Thyroid gland (tissue), 4 donors: ENCODE results near the gene IPMK. TPM values are rescaled to one million over a fixed set of nuclear protein-coding genes. Genes with fewer than 3 reads are reported as not detected.

Experiments
- DNase-seq, 2 donors: peaks; one replicate each; pipeline ENCODE4 v3.0.0-alpha.2; 2019
- H3K27ac ChIP-seq, 3 donors: fragments of 200-600 bp; sonication (generic); 1 replicate in 2 of 3; 2 replicates in 1 of 3; pipeline ENCODE4 v1.5.1; 2016 to 2019; ENCODE audit warnings: mild to moderate bottlenecking in 1 of 3, moderate library complexity in 1 of 3
- H3K27me3 ChIP-seq: fragments of 200-600 bp; sonication (generic); one replicate; pipeline ENCODE4 v1.5.1; 2019
- H3K36me3 ChIP-seq, 2 donors: fragments of 200-600 bp; sonication (generic); one replicate each; pipeline ENCODE4 v1.5.1; 2016 to 2019
- H3K4me1 ChIP-seq, 2 donors: fragments of 200-600 bp; sonication (generic); one replicate each; pipeline ENCODE4 v1.5.1; 2017 to 2019
- H3K4me3 ChIP-seq, 3 donors: fragments of 200-600 bp; sonication (generic); replicated peaks in 1 of 3; 1 replicate in 2 of 3; 2 replicates in 1 of 3; pipeline ENCODE4 v1.5.1; 2016; ENCODE audit warnings: mild to moderate bottlenecking in 1 of 3
- H3K9me3 ChIP-seq: fragments of 200-600 bp; sonication (generic); one replicate; pipeline ENCODE4 v1.5.1; 2017
- CTCF ChIP-seq, 6 experiments: fragments of 200-600 bp in 3 of 6; fragments of 450-650 bp in 3 of 6; sonication (generic) in 3 of 6; IDR thresholded peaks; one replicate each; pipeline ENCODE4 v1.5.1; 2016 to 2019; ENCODE audit warnings: antibody characterized with exemption in 6 of 6, mild to moderate bottlenecking in 2 of 6, inconsistent platforms in 1 of 6, moderate library complexity in 1 of 6
- POLR2A ChIP-seq, 2 donors: fragments of 450-650 bp; IDR thresholded peaks; one replicate each; pipeline ENCODE4 v1.6.1; 2017; ENCODE audit warnings: antibody characterized with exemption in 2 of 2, mild to moderate bottlenecking in 2 of 2, moderate library complexity in 1 of 2
- WGBS, 2 donors: methylation state at CpG; one replicate each; pipeline ENCODE4 v1.1.5; 2017; 5-methylcytosine and 5-hydroxymethylcytosine counted together
- intact Hi-C: fragments of 100-400 bp; cut with DNase I; formaldehyde crosslinking; loops from one replicate; pipeline ENCODE4 v1.15.1; 2023
- total RNA-seq, 4 donors: library from RNA; depleted of rRNA; stranded (reverse); fragments of >200 nt; gene quantifications; one replicate each; pipeline ENCODE4 v1.2.3, GENCODE V29; 2016

IPMK gene
- total RNA-seq, 4 donors from 2014 or later: 6.3 to 11.7 (median 8.5) TPM

GRCh38 chr10:58278962-58279307, 11.2 kb upstream of the IPMK start:
- TF ChIP-seq CTCF (IDR thresholded peaks at IDR 0.05): no peak
- no peak for TF ChIP-seq POLR2A (IDR thresholded peaks at IDR 0.05)
- DNase-seq: no peak
- H3K4me3 ChIP-seq: no peak overlapping the region
- WGBS, 2 donors: 91 to 95% methylated on average over 1 of the region's 1 CpG
- peaks cover 0 to 4% of the 10 kb centered on the region in 2 donors for H3K36me3 ChIP-seq
- no peaks in the 10 kb centered on the region for H3K27me3 ChIP-seq
- H3K4me1 ChIP-seq: peaks cover 0 to 10% of the 10 kb centered on the region in 2 donors
- intact Hi-C loops: no loop called here
- H3K27ac ChIP-seq: no peak overlapping the region
- H3K9me3 ChIP-seq: no peaks in the 10 kb centered on the region

DNA sequence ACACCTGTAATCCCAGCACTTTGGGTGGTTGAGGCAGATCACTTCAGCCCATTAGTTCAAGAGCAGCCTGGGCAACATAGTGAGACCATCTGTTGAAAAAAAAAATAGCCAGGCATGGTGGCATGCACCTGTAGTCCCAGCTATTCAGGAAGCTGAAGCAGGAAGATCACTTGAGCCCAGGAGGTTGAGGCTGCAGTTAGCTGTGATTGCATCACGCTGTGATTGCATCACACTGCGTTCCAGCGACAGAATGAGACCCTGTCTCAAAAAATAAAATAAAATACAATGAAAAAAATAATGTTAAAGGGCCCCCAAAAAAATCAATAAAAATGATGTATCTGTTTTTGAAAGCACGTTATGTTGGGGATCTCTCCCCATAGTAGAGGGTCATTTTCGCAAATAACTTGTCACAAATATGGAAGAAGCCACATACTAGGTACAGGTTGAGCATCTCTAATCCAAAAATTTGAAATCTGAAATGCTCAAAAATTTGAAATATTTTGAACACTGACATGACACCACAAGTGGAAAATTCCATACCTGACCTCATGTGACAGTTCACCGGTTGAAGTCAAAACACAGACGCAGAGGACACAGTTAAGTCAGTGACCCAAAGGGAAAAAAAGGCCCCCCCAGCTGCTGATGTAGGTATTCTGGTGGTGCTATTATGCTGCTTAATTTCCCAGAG, 10.7 kb upstream of the IPMK start:
- H3K4me3 ChIP-seq: no peak overlapping the region
- H3K4me1 ChIP-seq: peaks cover 0 to 10% of the 10 kb centered on the region in 2 donors
- intact Hi-C loops: no loop called here
- DNase-seq: no peak
- H3K9me3 ChIP-seq: no peaks in the 10 kb centered on the region
- H3K27me3 ChIP-seq: no peaks in the 10 kb centered on the region
- no peak overlapping the region for H3K27ac ChIP-seq
- H3K36me3 ChIP-seq: peaks cover 0 to 4% of the 10 kb centered on the region in 2 donors
- TF ChIP-seq CTCF (IDR thresholded peaks at IDR 0.05) (no peak), POLR2A (IDR thresholded peaks at IDR 0.05) (no peak)
- WGBS, 2 donors: 86 to 92% methylated on average over 7 of the region's 7 CpGs

GRCh38 chr10:58275908-58276307, 8.2 kb upstream of the IPMK start:
- Histone ChIP-seq H3K4me3 (no peak overlapping the region), H3K36me3 (peaks cover 0 to 4% of the 10 kb centered on the region in 2 donors), H3K27me3 (no peaks in the 10 kb centered on the region), H3K27ac (no peak overlapping the region), H3K4me1 (peaks cover 0 to 8% of the 10 kb centered on the region in 2 donors), H3K9me3 (no peaks in the 10 kb centered on the region)
- no peak for DNase-seq
- TF ChIP-seq CTCF (IDR thresholded peaks at IDR 0.05) (no peak), POLR2A (IDR thresholded peaks at IDR 0.05) (no peak)
- intact Hi-C loops: no loop called here

DNA sequence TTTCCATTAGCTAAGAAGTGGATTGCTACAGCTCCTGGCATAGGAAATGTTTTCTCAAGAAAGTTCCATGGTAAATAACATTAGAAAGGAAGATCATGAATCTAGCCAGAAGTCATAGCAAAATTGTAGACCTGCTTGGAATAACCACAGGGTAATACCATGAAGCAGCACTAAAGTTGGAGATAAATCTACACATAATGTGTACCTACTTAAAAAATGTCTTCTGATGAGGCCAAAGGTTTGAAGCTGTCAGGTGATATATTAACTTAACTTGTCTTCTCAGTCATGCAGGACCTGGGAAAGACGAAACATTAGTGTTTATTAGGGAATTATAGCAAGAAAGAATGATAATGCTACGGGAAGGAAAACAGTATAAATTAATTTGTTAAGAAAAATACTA, 7.6 kb upstream of the IPMK start:
- intact Hi-C loops: no loop called here
- WGBS, 2 donors: 92 to 95% methylated on average over 2 of the region's 2 CpGs
- TF ChIP-seq POLR2A (IDR thresholded peaks at IDR 0.05) (no peak), CTCF (IDR thresholded peaks at IDR 0.05) (no peak)
- Histone ChIP-seq H3K4me3 (no peak overlapping the region), H3K27ac (no peak overlapping the region), H3K4me1 (peaks cover 0 to 7% of the 10 kb centered on the region in 2 donors), H3K36me3 (peaks cover 0 to 4% of the 10 kb centered on the region in 2 donors), H3K27me3 (no peaks in the 10 kb centered on the region), H3K9me3 (no peaks in the 10 kb centered on the region)
- no peak for DNase-seq

- Histone ChIP-seq H3K36me3 (no peaks in the 10 kb centered on the region), H3K27ac (peak overlapping the region; percentile 81 to 95 (median 94)), H3K4me3 (peak overlapping the region in 2 of 3 donors; percentile 68 to 78), H3K27me3 (no peaks in the 10 kb centered on the region), H3K9me3 (no peaks in the 10 kb centered on the region), H3K4me1 (peaks cover 0 to 10% of the 10 kb centered on the region in 2 donors)
- 19 to 20% methylated on average over 12 of the region's 12 CpGs for WGBS, 2 donors
- intact Hi-C loops: no loop called here
- TF ChIP-seq POLR2A (IDR thresholded peaks at IDR 0.05) (no peak), CTCF (IDR thresholded peaks at IDR 0.05) (no peak)
- DNase-seq: no peak
Observed at GRCh38 chr10:58269782-58270290, 2.1 kb upstream of the IPMK start.
